DOHH2 (cell line): ENCODE results near the gene PCDHB7.

Experiments used
- EZH2phosphoT487 ChIP-seq: fragments of 200-600 bp; sonication (generic); IDR thresholded peaks from 2 replicates; pipeline ENCODE4 v1.6.1; 2017; ENCODE audit warnings: borderline replicate concordance, mild to moderate bottlenecking, antibody characterized with exemption, low read length, moderate library complexity, mixed read lengths
- TF ChIP-seq, protein P1 (sequence below): fragments of 200-600 bp; sonication (generic); IDR thresholded peaks from one replicate; pipeline ENCODE4 v1.5.1; 2014; ENCODE audit warnings: antibody characterized with exemption, mild to moderate bottlenecking, low read depth, low read length; ENCODE audit not compliant: poor library complexity, severe bottlenecking

DNA sequence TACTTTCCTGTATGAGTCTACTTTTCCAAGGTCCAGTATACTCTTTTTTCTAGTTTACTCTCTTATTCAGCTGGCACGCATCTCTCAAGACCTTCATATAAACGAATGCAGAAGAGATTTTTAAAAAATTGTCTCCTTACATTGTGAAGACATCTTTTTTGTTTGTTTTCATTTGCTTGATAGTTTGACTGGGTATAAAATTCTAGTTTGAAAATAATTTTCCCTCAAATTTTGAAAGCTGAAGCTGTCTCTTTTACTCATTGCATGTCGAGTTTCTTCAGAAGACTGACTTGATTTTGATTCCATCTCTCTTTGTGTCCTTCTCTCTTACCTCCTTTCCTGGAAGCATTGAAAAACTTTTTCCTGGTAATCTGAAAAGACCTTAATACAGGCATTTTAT is 23.9 kb downstream of the PCDHB7 start:
- TF ChIP-seq, protein P1, sequence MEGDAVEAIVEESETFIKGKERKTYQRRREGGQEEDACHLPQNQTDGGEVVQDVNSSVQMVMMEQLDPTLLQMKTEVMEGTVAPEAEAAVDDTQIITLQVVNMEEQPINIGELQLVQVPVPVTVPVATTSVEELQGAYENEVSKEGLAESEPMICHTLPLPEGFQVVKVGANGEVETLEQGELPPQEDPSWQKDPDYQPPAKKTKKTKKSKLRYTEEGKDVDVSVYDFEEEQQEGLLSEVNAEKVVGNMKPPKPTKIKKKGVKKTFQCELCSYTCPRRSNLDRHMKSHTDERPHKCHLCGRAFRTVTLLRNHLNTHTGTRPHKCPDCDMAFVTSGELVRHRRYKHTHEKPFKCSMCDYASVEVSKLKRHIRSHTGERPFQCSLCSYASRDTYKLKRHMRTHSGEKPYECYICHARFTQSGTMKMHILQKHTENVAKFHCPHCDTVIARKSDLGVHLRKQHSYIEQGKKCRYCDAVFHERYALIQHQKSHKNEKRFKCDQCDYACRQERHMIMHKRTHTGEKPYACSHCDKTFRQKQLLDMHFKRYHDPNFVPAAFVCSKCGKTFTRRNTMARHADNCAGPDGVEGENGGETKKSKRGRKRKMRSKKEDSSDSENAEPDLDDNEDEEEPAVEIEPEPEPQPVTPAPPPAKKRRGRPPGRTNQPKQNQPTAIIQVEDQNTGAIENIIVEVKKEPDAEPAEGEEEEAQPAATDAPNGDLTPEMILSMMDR, result no peak
- no peak for TF ChIP-seq EZH2phosphoT487
